ENCODE measurements around the gene CTIF. TPM values are rescaled to one million over a fixed set of nuclear protein-coding genes. Genes with fewer than 3 reads are reported as not detected.

The CTIF gene
- total RNA-seq, 4 donors from 2014 or later, result 29.0 to 61.5 (median 37.7) TPM

DNA sequence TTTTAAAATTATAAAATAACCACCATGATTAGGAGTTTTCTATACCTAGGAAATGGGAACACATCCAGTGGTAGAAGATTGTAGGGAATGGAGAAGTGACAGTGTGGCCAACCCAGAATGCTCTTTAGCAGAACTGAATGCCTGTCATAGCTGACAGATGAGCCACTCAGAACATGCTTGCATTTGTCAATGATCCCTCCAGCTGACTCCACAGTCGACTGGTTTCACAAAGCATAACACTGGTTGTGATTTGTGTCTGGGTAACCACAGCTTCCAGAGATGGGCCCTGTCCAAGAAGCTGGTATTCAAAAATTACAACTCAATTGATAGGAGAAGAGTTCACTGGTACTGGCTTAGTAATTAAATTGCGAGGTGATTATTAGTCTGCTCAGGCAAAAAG is 9.0 kb upstream of the CTIF start:
- DNase-seq (ENCODE audit: low spot score in 2 of 2), result no peak
- no peak overlapping the region for H3K4me3 ChIP-seq
- H3K27ac ChIP-seq, result no peak overlapping the region

DNA sequence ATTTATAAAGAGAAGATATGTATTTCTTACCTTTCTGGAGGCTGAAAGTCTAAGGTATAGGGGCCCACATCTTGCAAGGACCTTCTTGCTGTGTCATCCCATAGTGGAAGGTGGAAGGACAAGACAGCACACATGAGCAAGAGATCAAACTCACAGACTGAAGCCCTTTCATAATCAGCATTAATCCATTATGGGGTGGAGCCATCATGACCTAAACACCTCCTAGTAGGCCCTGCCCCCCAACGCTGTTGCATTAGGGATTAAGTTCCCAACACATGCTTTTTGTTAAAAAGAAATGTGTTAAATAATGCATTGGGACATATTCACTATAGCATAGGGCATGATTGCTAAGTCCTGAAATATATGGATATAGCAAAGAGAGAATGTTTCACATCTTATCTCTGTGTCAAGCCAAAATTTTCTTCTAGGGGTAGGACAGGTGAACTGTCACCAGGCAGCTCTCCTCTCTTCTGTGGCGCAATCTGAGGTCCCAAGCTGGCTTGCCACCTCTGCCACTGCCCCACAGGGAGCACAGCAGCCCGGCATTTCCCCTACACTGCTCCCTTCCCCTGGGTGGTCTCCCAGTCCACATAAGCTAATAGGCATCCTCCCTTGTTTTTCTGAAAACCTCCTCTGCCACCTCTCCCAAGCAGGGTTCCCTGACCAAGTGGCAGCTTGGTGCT is 8.3 kb upstream of the CTIF start:
- Histone ChIP-seq H3K36me3 (no peaks in the 10 kb centered on the region), H3K27ac (no peak overlapping the region), H3K9me3 (no peaks in the 10 kb centered on the region), H3K4me1 (no peaks in the 10 kb centered on the region), H3K27me3 (peaks cover 6% of the 10 kb centered on the region), H3K4me3 (no peak overlapping the region)
- DNase-seq (ENCODE audit: low spot score in 2 of 2), result no peak
- TF ChIP-seq POLR2AphosphoS5 (IDR thresholded peaks at IDR 0.05) (no peak), POLR2A (IDR thresholded peaks at IDR 0.05) (no peak), EP300 (IDR thresholded peaks at IDR 0.05) (no peak)
- TF ChIP-seq, protein P1, sequence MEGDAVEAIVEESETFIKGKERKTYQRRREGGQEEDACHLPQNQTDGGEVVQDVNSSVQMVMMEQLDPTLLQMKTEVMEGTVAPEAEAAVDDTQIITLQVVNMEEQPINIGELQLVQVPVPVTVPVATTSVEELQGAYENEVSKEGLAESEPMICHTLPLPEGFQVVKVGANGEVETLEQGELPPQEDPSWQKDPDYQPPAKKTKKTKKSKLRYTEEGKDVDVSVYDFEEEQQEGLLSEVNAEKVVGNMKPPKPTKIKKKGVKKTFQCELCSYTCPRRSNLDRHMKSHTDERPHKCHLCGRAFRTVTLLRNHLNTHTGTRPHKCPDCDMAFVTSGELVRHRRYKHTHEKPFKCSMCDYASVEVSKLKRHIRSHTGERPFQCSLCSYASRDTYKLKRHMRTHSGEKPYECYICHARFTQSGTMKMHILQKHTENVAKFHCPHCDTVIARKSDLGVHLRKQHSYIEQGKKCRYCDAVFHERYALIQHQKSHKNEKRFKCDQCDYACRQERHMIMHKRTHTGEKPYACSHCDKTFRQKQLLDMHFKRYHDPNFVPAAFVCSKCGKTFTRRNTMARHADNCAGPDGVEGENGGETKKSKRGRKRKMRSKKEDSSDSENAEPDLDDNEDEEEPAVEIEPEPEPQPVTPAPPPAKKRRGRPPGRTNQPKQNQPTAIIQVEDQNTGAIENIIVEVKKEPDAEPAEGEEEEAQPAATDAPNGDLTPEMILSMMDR (IDR thresholded peaks at IDR 0.05), result no peak
- 77% methylated on average over 3 of the region's 3 CpGs for WGBS

More for the DNA sequence above, 9.0 kb upstream of the CTIF start:
- no peaks in the 10 kb centered on the region for H3K4me1 ChIP-seq
- no peaks in the 10 kb centered on the region for H3K36me3 ChIP-seq
- TF ChIP-seq POLR2A (IDR thresholded peaks at IDR 0.05), result no peak
- TF ChIP-seq POLR2AphosphoS5 (IDR thresholded peaks at IDR 0.05), result no peak
- TF ChIP-seq EP300 (IDR thresholded peaks at IDR 0.05), result no peak
- TF ChIP-seq, protein P1 (IDR thresholded peaks at IDR 0.05), result no peak
- 48% methylated on average over 2 of the region's 2 CpGs for WGBS
- H3K9me3 ChIP-seq, result no peaks in the 10 kb centered on the region
- H3K27me3 ChIP-seq, result peaks cover 6% of the 10 kb centered on the region

DNA sequence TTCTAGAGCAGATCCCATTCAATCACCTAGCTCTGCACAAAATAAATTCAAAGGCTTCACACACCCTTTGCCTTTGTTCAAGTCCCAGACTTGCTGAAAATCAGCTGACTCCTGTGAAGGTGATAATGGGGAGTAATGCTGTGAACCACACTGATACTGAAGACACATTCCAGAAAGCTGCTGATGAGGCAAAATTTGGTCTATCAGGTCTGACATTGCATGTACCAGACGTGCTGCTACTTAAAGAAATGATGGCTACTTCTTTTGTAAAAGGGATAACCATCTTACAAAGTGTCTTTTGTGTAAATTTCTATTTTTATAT is 7.8 kb upstream of the CTIF start:
- whole genome bisulfite sequencing, result 93% methylated on average over 1 of the region's 1 CpG
- Histone ChIP-seq H3K27ac (no peak overlapping the region), H3K36me3 (no peaks in the 10 kb centered on the region), H3K4me1 (no peaks in the 10 kb centered on the region), H3K9me3 (no peaks in the 10 kb centered on the region), H3K4me3 (no peak overlapping the region), H3K27me3 (peaks cover 6% of the 10 kb centered on the region)
- DNase-seq (ENCODE audit: low spot score in 2 of 2), result no peak
- TF ChIP-seq POLR2AphosphoS5 (IDR thresholded peaks at IDR 0.05), result no peak
- TF ChIP-seq, protein P1 (IDR thresholded peaks at IDR 0.05), result no peak
- no peak for TF ChIP-seq EP300 (IDR thresholded peaks at IDR 0.05)
- no peak for TF ChIP-seq POLR2A (IDR thresholded peaks at IDR 0.05)

DNA sequence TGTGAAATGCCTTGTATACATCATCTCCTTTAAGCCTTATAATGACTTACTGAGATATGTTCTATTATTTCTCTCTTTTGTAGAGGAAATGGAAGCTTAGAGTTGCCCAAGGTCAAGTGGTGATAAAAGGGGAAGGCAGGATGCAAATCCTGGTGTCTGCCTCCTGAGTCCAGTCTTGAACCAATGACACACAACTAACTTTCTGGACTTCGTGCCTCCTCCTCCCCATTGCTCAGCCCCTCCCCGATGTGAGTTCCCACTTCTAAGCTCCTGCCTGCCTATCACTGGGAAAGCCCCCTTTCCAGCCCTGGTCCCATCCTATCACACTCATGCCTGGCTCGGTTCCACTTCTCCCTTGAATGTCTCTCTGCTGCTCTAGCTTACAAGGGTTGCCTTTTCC is 6.9 kb upstream of the CTIF start:
- DNase-seq (ENCODE audit: low spot score in 2 of 2), result no peak
- no peaks in the 10 kb centered on the region for H3K4me1 ChIP-seq
- H3K4me3 ChIP-seq, result no peak overlapping the region
- H3K9me3 ChIP-seq, result no peaks in the 10 kb centered on the region
- H3K27ac ChIP-seq, result no peak overlapping the region
- no peaks in the 10 kb centered on the region for H3K36me3 ChIP-seq
- WGBS, result 76% methylated on average over 3 of the region's 3 CpGs
- H3K27me3 ChIP-seq, result peaks cover 6% of the 10 kb centered on the region
- TF ChIP-seq POLR2AphosphoS5 (IDR thresholded peaks at IDR 0.05) (no peak), POLR2A (IDR thresholded peaks at IDR 0.05) (no peak), EP300 (IDR thresholded peaks at IDR 0.05) (no peak)
- TF ChIP-seq, protein P1 (IDR thresholded peaks at IDR 0.05), result no peak

DNA sequence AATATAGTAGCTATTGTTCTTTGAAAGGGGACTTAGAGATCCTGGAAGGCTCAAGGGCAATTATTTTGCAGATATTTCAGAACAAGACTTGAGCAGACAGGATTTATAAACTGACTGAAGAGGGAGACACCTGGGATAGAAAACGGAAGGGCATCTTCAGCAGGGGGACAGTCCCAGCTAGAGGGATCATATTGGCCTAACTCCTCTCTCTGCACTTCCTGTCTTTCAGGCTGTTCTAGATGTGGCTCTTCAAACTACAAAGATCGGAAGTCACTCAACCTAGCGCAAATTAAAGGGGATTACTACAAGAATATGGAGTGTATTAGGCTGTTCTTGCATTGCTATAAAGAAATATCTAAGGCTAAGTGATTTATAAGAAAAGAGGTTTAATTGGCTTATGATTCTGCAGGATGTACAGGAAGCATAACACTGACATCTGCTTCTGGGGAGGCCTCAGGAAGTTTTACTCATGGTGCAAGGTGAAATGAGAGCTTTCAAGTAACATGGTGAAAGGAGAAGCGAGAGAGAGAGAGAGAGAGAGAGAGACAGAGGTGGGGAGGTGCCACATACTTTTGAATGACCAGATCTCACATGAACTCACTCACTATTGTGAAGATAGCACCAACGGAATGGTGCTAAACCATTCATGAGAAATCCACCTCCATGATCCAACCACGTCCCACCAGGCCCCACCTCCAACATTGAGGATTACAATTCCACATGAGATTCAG is 5.3 kb upstream of the CTIF start:
- peak in 1 of 2 donors; percentile 28 for DNase-seq (ENCODE audit: low spot score in 2 of 2)
- Histone ChIP-seq H3K27ac (no peak overlapping the region), H3K9me3 (no peaks in the 10 kb centered on the region), H3K4me1 (peaks cover 3% of the 10 kb centered on the region), H3K36me3 (no peaks in the 10 kb centered on the region), H3K27me3 (no peaks in the 10 kb centered on the region), H3K4me3 (no peak overlapping the region)
- TF ChIP-seq, protein P1 (IDR thresholded peaks at IDR 0.05), result no peak
- TF ChIP-seq EP300 (IDR thresholded peaks at IDR 0.05) (no peak), POLR2A (IDR thresholded peaks at IDR 0.05) (no peak), POLR2AphosphoS5 (IDR thresholded peaks at IDR 0.05) (no peak)
- WGBS, result 86% methylated on average over 6 of the region's 6 CpGs
